IMR-90 (cell line): ENCODE data around the gene MPP7. TPM values are rescaled to one million over a fixed set of nuclear protein-coding genes. Genes with fewer than 3 reads are reported as not detected.

Experiments
- ATAC-seq: fragments of 200-7000 bp; cut with Tn5 transposase; 2 replicates; pipeline ENCODE4 v1.9.1; 2020; ENCODE audit warnings: low read depth, mild to moderate bottlenecking, moderate library complexity
- BruUV-seq: library from RNA; stranded (reverse); fragments of 400-500 nt; replicated peaks from 2 replicates; lab custom pipeline; 2021; lab: Mats Ljungman, UMichigan
- CTCF ChIA-PET: fragments of 300-600 bp; formaldehyde crosslinking; extraction: SDS; loops from one replicate; lab custom pipeline; 2021; ENCODE audit warnings: antibody characterized with exemption; lab: Yijun Ruan, JAX
- POLR2A ChIA-PET: fragments of 300-600 bp; sonication (Branson Sonifier 250); formaldehyde crosslinking; loops from one replicate; lab custom pipeline; 2022; ENCODE audit warnings: antibody characterized with exemption; ENCODE audit not compliant: unreplicated experiment; lab: Charles Lee
- DNase-seq: peaks from one replicate; pipeline ENCODE4 v3.0.0; 2013
- H2AFZ ChIP-seq: replicated peaks from 2 replicates; pipeline ENCODE3; 2013; ENCODE audit warnings: low read length, mild to moderate bottlenecking; ENCODE audit not compliant: poor library complexity
- H2AK5ac ChIP-seq: 2 replicates; pipeline ENCODE4 v1.6.1; 2013; ENCODE audit warnings: low read depth, low read length, inconsistent platforms
- H2AK9ac ChIP-seq: replicated peaks from 2 replicates; pipeline ENCODE3; 2013; ENCODE audit warnings: mild to moderate bottlenecking, low read depth, low read length, moderate library complexity; ENCODE audit not compliant: poor library complexity
- H2BK120ac ChIP-seq: 2 replicates; pipeline ENCODE4 v1.6.1; 2013; ENCODE audit warnings: low read depth, low read length, inconsistent platforms
- H2BK15ac ChIP-seq: 3 replicates; pipeline ENCODE4 v1.6.1; 2013; ENCODE audit warnings: low read depth, low read length, inconsistent platforms
- H2BK20ac ChIP-seq: 2 replicates; pipeline ENCODE4 v1.6.1; 2013; ENCODE audit warnings: low read depth, mild to moderate bottlenecking, inconsistent platforms, low read length, moderate library complexity
- H2BK5ac ChIP-seq: 2 replicates; pipeline ENCODE4 v1.6.1; 2013; ENCODE audit warnings: mild to moderate bottlenecking, low read depth, low read length, inconsistent platforms; ENCODE audit not compliant: poor library complexity, severe bottlenecking
- H3K14ac ChIP-seq: replicated peaks from 2 replicates; pipeline ENCODE4 v1.6.1; 2013; ENCODE audit warnings: low read depth, low read length, inconsistent platforms
- H3K18ac ChIP-seq: 2 replicates; pipeline ENCODE4 v1.6.1; 2013; ENCODE audit warnings: low read depth, low read length, control low read depth
- H3K23ac ChIP-seq: 2 replicates; pipeline ENCODE4 v1.6.1; 2013; ENCODE audit warnings: low read depth, low read length, inconsistent platforms
- H3K27ac ChIP-seq: 2 replicates; pipeline ENCODE4 v1.5.1; 2013; ENCODE audit warnings: mild to moderate bottlenecking, control low read depth, low read length; ENCODE audit not compliant: insufficient read depth
- H3K27me3 ChIP-seq: 2 replicates; pipeline ENCODE4 v1.6.1; 2013; ENCODE audit warnings: low read length; ENCODE audit not compliant: control insufficient read depth, insufficient read depth
- H3K36me3 ChIP-seq: 2 replicates; pipeline ENCODE4 v1.6.1; 2013; ENCODE audit warnings: low read length, mixed read lengths; ENCODE audit not compliant: control insufficient read depth, insufficient read depth
- H3K4ac ChIP-seq: 2 replicates; pipeline ENCODE4 v1.6.1; 2013; ENCODE audit warnings: low read depth, low read length, inconsistent platforms
- H3K4me1 ChIP-seq: 2 replicates; pipeline ENCODE4 v1.6.1; 2013; ENCODE audit warnings: low read length, mixed read lengths; ENCODE audit not compliant: control insufficient read depth, insufficient read depth
- H3K4me2 ChIP-seq: 2 replicates; pipeline ENCODE4 v1.6.1; 2013; ENCODE audit warnings: low read depth, mild to moderate bottlenecking, control low read depth, low read length, moderate library complexity
- H3K4me3 ChIP-seq: 2 replicates; pipeline ENCODE4 v1.5.1; 2013; ENCODE audit warnings: low read depth, mild to moderate bottlenecking, control low read depth, low read length, moderate library complexity; ENCODE audit not compliant: insufficient read depth
- H3K56ac ChIP-seq: 2 replicates; pipeline ENCODE4 v1.6.1; 2013; ENCODE audit warnings: low read length, inconsistent platforms; ENCODE audit not compliant: insufficient read depth; ENCODE audit errors: extremely low read depth
- H3K79me1 ChIP-seq, 2 experiments: 2 replicates each; pipeline ENCODE4 v1.6.1; 2013; ENCODE audit warnings: low read length in 2 of 2, inconsistent platforms in 1 of 2, low read depth in 1 of 2
- H3K9ac ChIP-seq: 2 replicates; pipeline ENCODE4 v1.6.1; 2013; ENCODE audit warnings: low read depth, low read length, control low read depth
- H3K9me1 ChIP-seq: 2 replicates; pipeline ENCODE4 v1.6.1; 2013; ENCODE audit warnings: low read length, inconsistent platforms; ENCODE audit not compliant: insufficient read depth
- H3K9me3 ChIP-seq: 2 replicates; pipeline ENCODE4 v1.6.1; 2013; ENCODE audit warnings: low read length; ENCODE audit not compliant: control insufficient read depth, insufficient read depth
- H4K20me1 ChIP-seq: 2 replicates; pipeline ENCODE4 v1.6.1; 2013; ENCODE audit warnings: low read length, inconsistent platforms; ENCODE audit not compliant: insufficient read depth
- H4K5ac ChIP-seq: 2 replicates; pipeline ENCODE4 v1.6.1; 2013; ENCODE audit warnings: mild to moderate bottlenecking, low read depth, low read length, control low read depth
- H4K8ac ChIP-seq, 2 experiments: 2 replicates each; pipeline ENCODE4 v1.6.1; 2013; ENCODE audit warnings: low read depth in 2 of 2, low read length in 2 of 2, control low read depth in 1 of 2, inconsistent platforms in 1 of 2
- H4K91ac ChIP-seq: 2 replicates; pipeline ENCODE4 v1.6.1; 2013; ENCODE audit warnings: low read depth, low read length, inconsistent platforms; ENCODE audit not compliant: insufficient read depth
- FOS ChIP-seq: fragments of 150-350 bp; IDR thresholded peaks from 2 replicates; pipeline ENCODE4 v1.6.1; 2016; ENCODE audit warnings: low read depth, low read length
- NFE2L2 ChIP-seq: fragments of 150-350 bp; IDR thresholded peaks from 2 replicates; pipeline ENCODE4 v1.6.1; 2016; ENCODE audit warnings: low read depth, mild to moderate bottlenecking, low read length
- WGBS, 2 experiments: methylation state at CpG; one replicate each; pipeline versions ENCODE4 v1.1.5 to v1.1.7; 2013; ENCODE audit warnings: missing lambda C conversion rate in 2 of 2; ENCODE audit not compliant: insufficient read length in 1 of 2; ENCODE audit errors: extremely low coverage in 2 of 2; 5-methylcytosine and 5-hydroxymethylcytosine counted together
- dilution Hi-C: fragments of 300-500 bp; cut with HindIII; formaldehyde crosslinking; loops from one replicate; pipeline ENCODE4 v1.14.3; 2018; ENCODE audit warnings: low sequenced_read_pairs; ENCODE audit not compliant: unreplicated experiment
- in situ Hi-C: fragments of 300-500 bp; cut with MboI; formaldehyde crosslinking; loops from 3 replicates; pipeline ENCODE4 v1.14.3; 2019; ENCODE audit warnings: low sequenced_read_pairs, inconsistent platforms, mixed read lengths
- intact Hi-C: fragments of 100-400 bp; cut with micrococcal nuclease; formaldehyde crosslinking; loops from 2 replicates; pipeline ENCODE4 v1.10.0; 2022
- polyA plus RNA-seq, 3 experiments: library from polyadenylated mRNA; depleted of rRNA; stranded (reverse); fragments of >200 nt; gene quantifications; 2 replicates each; pipeline ENCODE4 v1.2.3, GENCODE V29; 2012; ENCODE audit warnings: low replicate concordance in 1 of 3
- total RNA-seq: library from RNA; depleted of rRNA; stranded (reverse); fragments of >200 nt; gene quantifications from 2 replicates; pipeline ENCODE4 v1.2.3, GENCODE V29; 2012

Gene MPP7
- total and polyA plus RNA-seq, 2 of the 4 experiments (the other 2 are of a cell fraction): 0.39 to 1.4 TPM

GRCh38 chr10:28307267-28307666 is 4.4 kb upstream of the MPP7 start:
- TF ChIP-seq FOS (no peak), NFE2L2 (no peak)
- no peak overlapping the region for H4K5ac ChIP-seq
- no CpG with 5 or more reads among the region's 4 CpGs for WGBS, 2 experiments
- H3K4me3 ChIP-seq: no peak overlapping the region
- H3K27me3 ChIP-seq: peaks cover 45% of the 10 kb centered on the region
- no peak overlapping the region for H3K23ac ChIP-seq
- no peak overlapping the region for H3K56ac ChIP-seq
- ChIA-PET POLR2A (no interaction called here), CTCF (no interaction called here)
- H3K9me3 ChIP-seq: 0 out of 2 replicates have a peak, but pooled peaks cover 2% of the 10 kb centered on the region
- in situ Hi-C loops (no loop called here), dilution Hi-C loops (no loop called here), intact Hi-C loops (no loop called here)
- H3K4me1 ChIP-seq: no peaks in the 10 kb centered on the region
- BruUV-seq: no TSS peak
- H4K20me1 ChIP-seq: no peaks in the 10 kb centered on the region
- no peak overlapping the region for H3K4me2 ChIP-seq
- ATAC-seq: no peak
- no peak overlapping the region for H2BK5ac ChIP-seq
- no peak overlapping the region for H3K27ac ChIP-seq
- H3K9me1 ChIP-seq: no peaks in the 10 kb centered on the region
- H4K91ac ChIP-seq: no peak overlapping the region
- H3K4ac ChIP-seq: no peak overlapping the region
- H2AK5ac ChIP-seq: no peak overlapping the region
- H3K36me3 ChIP-seq: no peaks in the 10 kb centered on the region
- H2AFZ ChIP-seq: no peak overlapping the region
- no peak overlapping the region for H2BK15ac ChIP-seq
- no peak overlapping the region for H2BK120ac ChIP-seq
- no peak overlapping the region for H3K9ac ChIP-seq
- no peak overlapping the region for H3K18ac ChIP-seq
- no peak overlapping the region for H2AK9ac ChIP-seq
- H3K14ac ChIP-seq: no peak overlapping the region
- no peak overlapping the region for H2BK20ac ChIP-seq
- no peak overlapping the region for H4K8ac ChIP-seq
- no peaks in the 10 kb centered on the region for H3K79me1 ChIP-seq
- no peak for DNase-seq
